Peyer's patch (tissue), 4 donors: ENCODE results near the gene ACBD6. TPM values are rescaled to one million over a fixed set of nuclear protein-coding genes. Genes with fewer than 3 reads are reported as not detected.
"Not testable (repeated sequence)": the region's sequence is repeated elsewhere in the genome, so short reads cannot be mapped to it uniquely, and the experiment has no call there.

Experiments used
- DNase-seq, 3 donors: peaks; one replicate each; pipeline ENCODE4 v3.0.0-alpha.2; 2017 to 2019
- H3K27ac ChIP-seq, 4 donors: fragments of 200-600 bp; sonication (generic); one replicate each; pipeline ENCODE4 v1.5.1; 2016 to 2019
- H3K27me3 ChIP-seq, 2 donors: fragments of 200-600 bp; sonication (generic); one replicate each; pipeline ENCODE4 v1.5.1; 2019
- H3K36me3 ChIP-seq, 3 donors: fragments of 200-600 bp; sonication (generic); one replicate each; pipeline ENCODE4 v1.5.1; 2016 to 2019
- H3K4me1 ChIP-seq, 4 donors: fragments of 200-600 bp; sonication (generic); one replicate each; pipeline ENCODE4 v1.5.1; 2016 to 2019
- H3K4me3 ChIP-seq, 4 donors: fragments of 200-600 bp; sonication (generic); 1 replicate in 3 of 4; 2 replicates in 1 of 4; pipeline ENCODE4 v1.5.1; 2016 to 2019; ENCODE audit warnings: mild to moderate bottlenecking in 1 of 4
- H3K9me3 ChIP-seq, 4 donors: fragments of 200-600 bp; sonication (generic); one replicate each; pipeline ENCODE4 v1.5.1; 2016 to 2019; ENCODE audit warnings: mild to moderate bottlenecking in 1 of 4
- CTCF ChIP-seq, 6 experiments: fragments of 450-650 bp in 4 of 6; fragments of 200-600 bp in 2 of 6; sonication (generic) in 1 of 6; IDR thresholded peaks; one replicate each; pipeline ENCODE4 v1.5.1; 2017 to 2019; ENCODE audit warnings: antibody characterized with exemption in 6 of 6, mild to moderate bottlenecking in 3 of 6, moderate library complexity in 1 of 6
- POLR2A ChIP-seq, 2 donors: fragments of 450-650 bp; IDR thresholded peaks; one replicate each; pipeline ENCODE4 v1.5.1; 2017; ENCODE audit warnings: antibody characterized with exemption in 2 of 2, mild to moderate bottlenecking in 2 of 2, moderate library complexity in 2 of 2
- total RNA-seq, 4 donors: library from RNA; depleted of rRNA; stranded (reverse); fragments of >200 nt; gene quantifications; one replicate each; pipeline ENCODE4 v1.1.0, GENCODE V29; 2016

ACBD6 gene
- total RNA-seq, 4 donors from 2014 or later, result 32.2 to 56.1 (median 32.7) TPM

GRCh38 chr1:180482425-180483275 lies 19.7 kb downstream of the ACBD6 start:
- H3K27me3 ChIP-seq, result no peaks in the 10 kb centered on the region
- no peak overlapping the region for H3K27ac ChIP-seq
- TF ChIP-seq POLR2A (IDR thresholded peaks at IDR 0.05) (no peak), CTCF (IDR thresholded peaks at IDR 0.05) (peak; percentile 53 to 73 (median 58))
- H3K36me3 ChIP-seq, result peaks cover 0 to 6% (median 0%) of the 10 kb centered on the region in 3 donors
- H3K4me1 ChIP-seq, result no peaks in the 10 kb centered on the region
- DNase-seq, result no peak
- H3K9me3 ChIP-seq, result no peaks in the 10 kb centered on the region
- H3K4me3 ChIP-seq, result no peak overlapping the region

- Histone ChIP-seq H3K36me3 (no peaks in the 10 kb centered on the region), H3K9me3 (no peaks in the 10 kb centered on the region), H3K27ac (no peak overlapping the region), H3K4me1 (no peaks in the 10 kb centered on the region), H3K4me3 (no peak overlapping the region), H3K27me3 (no peaks in the 10 kb centered on the region)
- no peak for DNase-seq
- TF ChIP-seq CTCF (IDR thresholded peaks at IDR 0.05), result no peak
- TF ChIP-seq POLR2A (IDR thresholded peaks at IDR 0.05), result no peak
Observed at GRCh38 chr1:180470031-180470430, 32.3 kb downstream of the ACBD6 start.

- Histone ChIP-seq H3K36me3 (no peaks in the 10 kb centered on the region), H3K27ac (no peak overlapping the region), H3K4me1 (no peaks in the 10 kb centered on the region), H3K27me3 (no peaks in the 10 kb centered on the region), H3K4me3 (no peak overlapping the region), H3K9me3 (no peaks in the 10 kb centered on the region)
- DNase-seq, result no peak
- TF ChIP-seq CTCF (IDR thresholded peaks at IDR 0.05) (no peak), POLR2A (IDR thresholded peaks at IDR 0.05) (no peak)
Observed at GRCh38 chr1:180468311-180468710, 34.1 kb downstream of the ACBD6 start.

- Histone ChIP-seq H3K36me3 (no peaks in the 10 kb centered on the region), H3K4me3 (no peak overlapping the region), H3K9me3 (peaks cover 0 to 10% (median 0%) of the 10 kb centered on the region in 4 donors), H3K27ac (no peak overlapping the region), H3K27me3 (no peaks in the 10 kb centered on the region), H3K4me1 (no peaks in the 10 kb centered on the region)
- no peak for DNase-seq
- TF ChIP-seq POLR2A (IDR thresholded peaks at IDR 0.05), result no peak
- no peak for TF ChIP-seq CTCF (IDR thresholded peaks at IDR 0.05)
Observed at GRCh38 chr1:180462102-180462501, 40.3 kb downstream of the ACBD6 start.

GRCh38 chr1:180461682-180462081 lies 40.7 kb downstream of the ACBD6 start:
- not testable (repeated sequence) for H3K9me3 ChIP-seq, H3K36me3 ChIP-seq, H3K27ac ChIP-seq, H3K4me1 ChIP-seq, H3K4me3 ChIP-seq, H3K27me3 ChIP-seq, DNase-seq

GRCh38 chr1:180458807-180459206 lies 43.6 kb downstream of the ACBD6 start:
- no peak overlapping the region for H3K4me3 ChIP-seq
- no peaks in the 10 kb centered on the region for H3K4me1 ChIP-seq
- no peaks in the 10 kb centered on the region for H3K27me3 ChIP-seq
- no peak for DNase-seq
- no peak overlapping the region for H3K27ac ChIP-seq
- TF ChIP-seq POLR2A (IDR thresholded peaks at IDR 0.05), result no peak
- TF ChIP-seq CTCF (IDR thresholded peaks at IDR 0.05), result no peak
- H3K9me3 ChIP-seq, result peaks cover 0 to 11% (median 0%) of the 10 kb centered on the region in 4 donors
- H3K36me3 ChIP-seq, result no peaks in the 10 kb centered on the region
